A673 (cell line): ENCODE measurements around the gene LYRM4. TPM values are rescaled to one million over a fixed set of nuclear protein-coding genes. Genes with fewer than 3 reads are reported as not detected.
A peak's percentile ranks its signal among the peaks of the same experiment; 100 is the strongest.

Experiments
- BruUV-seq: library from RNA; stranded (reverse); fragments of 400-500 nt; replicated peaks from 2 replicates; lab custom pipeline; 2021; lab: Mats Ljungman, UMichigan
- CTCF ChIA-PET: fragments of 300-600 bp; sonication (Branson Sonifier 250); formaldehyde crosslinking; loops from one replicate; lab custom pipeline; 2022; ENCODE audit warnings: antibody characterized with exemption; lab: Charles Lee
- POLR2A ChIA-PET: fragments of 300-600 bp; sonication (Branson Sonifier 250); formaldehyde crosslinking; loops from one replicate; lab custom pipeline; 2022; ENCODE audit warnings: antibody characterized with exemption; ENCODE audit not compliant: low non-redundant PET; lab: Charles Lee
- DNase-seq: peaks from one replicate; pipeline ENCODE4 v3.0.0-alpha.2; 2015; ENCODE audit warnings: low spot score
- H3K27ac ChIP-seq: fragments of 200-600 bp; sonication (generic); 2 replicates; pipeline ENCODE4 v1.5.1; 2016; ENCODE audit warnings: mixed run types, low read depth, mild to moderate bottlenecking, mixed read lengths, antibody characterized with exemption, low read length; ENCODE audit not compliant: poor library complexity, severe bottlenecking
- H3K27me3 ChIP-seq: fragments of 200-600 bp; sonication (generic); replicated peaks from 2 replicates; pipeline ENCODE4 v1.6.1; 2017; ENCODE audit warnings: mixed run types, low read depth, mild to moderate bottlenecking, mixed read lengths, antibody characterized with exemption, low read length; ENCODE audit not compliant: insufficient read depth, poor library complexity
- H3K36me3 ChIP-seq: fragments of 200-600 bp; sonication (generic); 2 replicates; pipeline ENCODE4 v1.6.1; 2016; ENCODE audit warnings: mixed run types, mild to moderate bottlenecking, mixed read lengths, antibody characterized with exemption, low read length; ENCODE audit not compliant: insufficient read depth, poor library complexity, severe bottlenecking
- H3K4me1 ChIP-seq: fragments of 200-600 bp; sonication (generic); 2 replicates; pipeline ENCODE4 v1.6.1; 2017; ENCODE audit warnings: mixed run types, mild to moderate bottlenecking, mixed read lengths, antibody characterized with exemption, low read length; ENCODE audit not compliant: insufficient read depth, poor library complexity, severe bottlenecking
- H3K4me3 ChIP-seq: fragments of 200-600 bp; sonication (generic); 2 replicates; pipeline ENCODE4 v1.5.1; 2016; ENCODE audit warnings: low read depth, mixed run types, mild to moderate bottlenecking, mixed read lengths, low read length; ENCODE audit not compliant: poor library complexity, severe bottlenecking
- H3K9me3 ChIP-seq: fragments of 200-600 bp; sonication (generic); 2 replicates; pipeline ENCODE4 v1.6.1; 2016; ENCODE audit warnings: mixed run types, low read depth, mild to moderate bottlenecking, mixed read lengths, antibody characterized with exemption, low read length; ENCODE audit not compliant: poor library complexity, severe bottlenecking
- EZH2 ChIP-seq: fragments of 200-600 bp; sonication (generic); IDR thresholded peaks from 2 replicates; pipeline ENCODE4 v1.6.1; 2017; ENCODE audit warnings: borderline replicate concordance, low read depth, mild to moderate bottlenecking, mixed read lengths, antibody characterized with exemption, low read length; ENCODE audit not compliant: poor library complexity, severe bottlenecking
- intact Hi-C: fragments of 100-400 bp; cut with micrococcal nuclease; formaldehyde crosslinking; loops from one replicate; pipeline ENCODE4 v1.10.0; 2022; ENCODE audit not compliant: unreplicated experiment
- microRNA-seq: library from miRNA; unstranded; fragments of <30 nt; microRNA quantifications from one replicate; pipeline ENCODE4 v1.2.0, GENCODE V29; 2021
- total RNA-seq: library from RNA; stranded (reverse); gene quantifications from 2 replicates; pipeline ENCODE4 v1.2.3, GENCODE V29; 2021
- TF ChIP-seq, protein P1 (sequence below): fragments of 300-800, 200-600 bp; sonication (generic); conservative IDR thresholded peaks from 2 replicates; pipeline ENCODE4 v1.5.1; 2017; ENCODE audit warnings: low read depth, mild to moderate bottlenecking, antibody characterized with exemption, low read length, moderate library complexity, mixed read lengths

The LYRM4 gene
- total RNA-seq, 1 experiment from 2014 or later = 53.6 TPM

GRCh38 chr6:5059036-5059896, 201.5 kb downstream of the LYRM4 start:
- H3K36me3 ChIP-seq = no peaks in the 10 kb centered on the region

More at GRCh38 chr6:5059036-5059896, 201.5 kb downstream of the LYRM4 start:
- H3K9me3 ChIP-seq = peaks cover 10% of the 10 kb centered on the region
- H3K4me1 ChIP-seq = peaks cover 12% of the 10 kb centered on the region
- H3K27me3 ChIP-seq = no peaks in the 10 kb centered on the region
- TF ChIP-seq EZH2 = no peak
- TF ChIP-seq, protein P1, sequence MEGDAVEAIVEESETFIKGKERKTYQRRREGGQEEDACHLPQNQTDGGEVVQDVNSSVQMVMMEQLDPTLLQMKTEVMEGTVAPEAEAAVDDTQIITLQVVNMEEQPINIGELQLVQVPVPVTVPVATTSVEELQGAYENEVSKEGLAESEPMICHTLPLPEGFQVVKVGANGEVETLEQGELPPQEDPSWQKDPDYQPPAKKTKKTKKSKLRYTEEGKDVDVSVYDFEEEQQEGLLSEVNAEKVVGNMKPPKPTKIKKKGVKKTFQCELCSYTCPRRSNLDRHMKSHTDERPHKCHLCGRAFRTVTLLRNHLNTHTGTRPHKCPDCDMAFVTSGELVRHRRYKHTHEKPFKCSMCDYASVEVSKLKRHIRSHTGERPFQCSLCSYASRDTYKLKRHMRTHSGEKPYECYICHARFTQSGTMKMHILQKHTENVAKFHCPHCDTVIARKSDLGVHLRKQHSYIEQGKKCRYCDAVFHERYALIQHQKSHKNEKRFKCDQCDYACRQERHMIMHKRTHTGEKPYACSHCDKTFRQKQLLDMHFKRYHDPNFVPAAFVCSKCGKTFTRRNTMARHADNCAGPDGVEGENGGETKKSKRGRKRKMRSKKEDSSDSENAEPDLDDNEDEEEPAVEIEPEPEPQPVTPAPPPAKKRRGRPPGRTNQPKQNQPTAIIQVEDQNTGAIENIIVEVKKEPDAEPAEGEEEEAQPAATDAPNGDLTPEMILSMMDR = no peak
- H3K27ac ChIP-seq = no peak overlapping the region
- H3K4me3 ChIP-seq = no peak overlapping the region
- intact Hi-C loops = loop anchor here (5.0 kb wide), 2 partner anchors 318 to 338 kb away; no protein-coding TSS in a partner anchor
- DNase-seq = no peak
- CTCF ChIA-PET = no interaction called here
- BruUV-seq = no TSS peak
- POLR2A ChIA-PET = interaction anchor here (0.5 kb wide), 1 partner anchor 58 kb away, joined by 3 read pairs; no protein-coding TSS in a partner anchor

Small RNAs within 50 kb of the gene (microRNA-seq; reads per million reads assigned to microRNA genes)
- 12.1 reads per million, percentile 34 among the genes with 10 or more reads in this experiment for gene MIR3691

Other genes starting within 250 kb of the LYRM4 start
- 0.24 and 0.81 TPM in 2 replicates for gene PPP1R3G, start 175.6 kb downstream of the LYRM4 start, total RNA-seq
- gene FARS2, start 563 bp upstream of the LYRM4 start, total RNA-seq = 17.8 and 19.5 TPM in 2 replicates